Stomach (tissue), 9 donors: ENCODE measurements around the gene PLPP7. TPM values are rescaled to one million over a fixed set of nuclear protein-coding genes. Genes with fewer than 3 reads are reported as not detected.

ENCODE experiments used
- DNase-seq, 2 donors: peaks; one replicate each; pipeline versions ENCODE4 v3.0.0 to v3.0.0-alpha.2; 2013 to 2019
- H3K27ac ChIP-seq, 5 donors: fragments of 200-600 bp in 4 of 5; sonication (generic) in 4 of 5; one replicate each; pipeline ENCODE4 v1.5.1; 2013 to 2019; ENCODE audit warnings: mild to moderate bottlenecking in 1 of 5, moderate library complexity in 1 of 5
- H3K27me3 ChIP-seq, 3 donors: fragments of 200-600 bp; sonication (generic); one replicate each; pipeline ENCODE4 v1.5.1; 2017 to 2019; ENCODE audit warnings: mixed run types in 1 of 3
- H3K36me3 ChIP-seq, 4 donors: fragments of 200-600 bp; sonication (generic); 1 replicate in 3 of 4; 2 replicates in 1 of 4; pipeline ENCODE4 v1.5.1; 2016 to 2019
- H3K4me1 ChIP-seq, 4 donors: fragments of 200-600 bp; sonication (generic); one replicate each; pipeline ENCODE4 v1.5.1; 2016 to 2019
- H3K4me3 ChIP-seq, 4 donors: fragments of 200-600 bp; sonication (generic) in 3 of 4; one replicate each; pipeline ENCODE4 v1.5.1; 2016 to 2019; ENCODE audit warnings: mild to moderate bottlenecking in 1 of 4
- H3K9me3 ChIP-seq, 4 donors: fragments of 200-600 bp; sonication (generic); one replicate each; pipeline ENCODE4 v1.5.1; 2016 to 2019
- CTCF ChIP-seq, 7 experiments: fragments of 450-650 bp in 4 of 7; fragments of 200-600 bp in 3 of 7; sonication (generic) in 3 of 7; IDR thresholded peaks; one replicate each; pipeline ENCODE4 v1.5.1; 2016 to 2019; ENCODE audit warnings: antibody characterized with exemption in 7 of 7, control low read depth in 2 of 7, mild to moderate bottlenecking in 1 of 7
- EP300 ChIP-seq: sonication (generic); formaldehyde crosslinking; IDR thresholded peaks from one replicate; pipeline ENCODE4 v1.6.1; 2017; ENCODE audit warnings: antibody characterized with exemption
- POLR2A ChIP-seq, 4 donors: fragments of 450-650 bp; IDR thresholded peaks; one replicate each; pipeline ENCODE4 v1.6.1; 2016; ENCODE audit warnings: antibody characterized with exemption in 4 of 4, control low read depth in 2 of 4, mild to moderate bottlenecking in 1 of 4, moderate library complexity in 1 of 4
- POLR2AphosphoS5 ChIP-seq, 3 donors: sonication (generic); formaldehyde crosslinking; IDR thresholded peaks; one replicate each; pipeline ENCODE4 v1.6.1; 2016; ENCODE audit warnings: antibody characterized with exemption in 3 of 3
- WGBS, 5 donors: extraction: QIAGEN DNeasy Blood & Tissue Kit in 3 of 5; methylation state at CpG; one replicate each; pipeline versions ENCODE4 v1.1.5 to v1.1.7; 2013 to 2018; 5-methylcytosine and 5-hydroxymethylcytosine counted together
- intact Hi-C: fragments of 100-400 bp; cut with DNase I; formaldehyde crosslinking; loops from one replicate; pipeline ENCODE4 v1.15.1; 2023; ENCODE audit warnings: low total_unique reads
- polyA plus RNA-seq, 3 donors: library from polyadenylated mRNA; stranded (reverse); fragments of 200-250 nt; gene quantifications; one replicate each; pipeline ENCODE4 v1.2.3, GENCODE V29; 2013
- total RNA-seq, 5 donors: library from RNA; depleted of rRNA; stranded (reverse); fragments of >200 nt; gene quantifications; one replicate each; pipeline versions ENCODE4 v1.1.0 to v1.2.3, GENCODE V29; 2014 to 2016
- donor health status: healthy with polysubstance abuse.
- donor health status: Bipolar disorder and iron deficiency.
- donor health status: healthy.

Gene PLPP7
- total and polyA plus RNA-seq, 8 donors, result 0.29 to 1.8 (median 1.6) TPM; not detected in 1

GRCh38 chr9:131257266-131258025, 32.1 kb upstream of the PLPP7 start:
- intact Hi-C loops, result no loop called here

GRCh38 chr9:131258186-131258585, 31.3 kb upstream of the PLPP7 start:
- Histone ChIP-seq H3K9me3 (no peaks in the 10 kb centered on the region), H3K36me3 (peaks cover 13 to 30% (median 20%) of the 10 kb centered on the region in 4 donors), H3K4me1 (peaks cover 4 to 47% (median 7%) of the 10 kb centered on the region in 4 donors), H3K4me3 (no peak overlapping the region), H3K27me3 (peaks cover 0 to 15% (median 0%) of the 10 kb centered on the region in 3 donors), H3K27ac (peak overlapping the region in 1 of 5 donors; percentile 14)
- no peak for DNase-seq
- TF ChIP-seq POLR2AphosphoS5 (IDR thresholded peaks at IDR 0.05), result no peak
- TF ChIP-seq POLR2A (IDR thresholded peaks at IDR 0.05), result no peak
- TF ChIP-seq EP300, result no peak
- no peak for TF ChIP-seq CTCF (IDR thresholded peaks at IDR 0.05)
- intact Hi-C loops, result no loop called here
- WGBS, 5 donors, result 64 to 78% (median 73%) methylated on average over 15 of the region's 15 CpGs

More at GRCh38 chr9:131257266-131258025, 32.1 kb upstream of the PLPP7 start:
- Histone ChIP-seq H3K27ac (peak overlapping the region in 2 of 5 donors; percentile 83 to 85), H3K9me3 (no peaks in the 10 kb centered on the region), H3K27me3 (peaks cover 0 to 15% (median 0%) of the 10 kb centered on the region in 3 donors), H3K36me3 (peaks cover 13 to 30% (median 20%) of the 10 kb centered on the region in 4 donors), H3K4me3 (no peak overlapping the region), H3K4me1 (peaks cover 4 to 40% (median 6%) of the 10 kb centered on the region in 4 donors)
- 86 to 92% (median 88%) methylated on average over 14 to 15 of the region's 15 CpGs for WGBS, 5 donors
- no peak for TF ChIP-seq EP300
- TF ChIP-seq POLR2AphosphoS5 (IDR thresholded peaks at IDR 0.05), result no peak
- no peak for TF ChIP-seq POLR2A (IDR thresholded peaks at IDR 0.05)
- no peak for TF ChIP-seq CTCF (IDR thresholded peaks at IDR 0.05)
- DNase-seq, result no peak

- Histone ChIP-seq H3K4me3 (no peak overlapping the region), H3K27me3 (peaks cover 0 to 15% (median 0%) of the 10 kb centered on the region in 3 donors), H3K4me1 (peaks cover 4 to 52% (median 7%) of the 10 kb centered on the region in 4 donors), H3K27ac (no peak overlapping the region), H3K36me3 (peaks cover 13 to 30% (median 20%) of the 10 kb centered on the region in 4 donors), H3K9me3 (no peaks in the 10 kb centered on the region)
- WGBS, 5 donors, result 71 to 80% (median 78%) methylated on average over 23 to 25 of the region's 25 CpGs
- intact Hi-C loops, result no loop called here
- no peak for TF ChIP-seq POLR2AphosphoS5 (IDR thresholded peaks at IDR 0.05)
- TF ChIP-seq CTCF (IDR thresholded peaks at IDR 0.05), result no peak
- TF ChIP-seq POLR2A (IDR thresholded peaks at IDR 0.05), result no peak
- TF ChIP-seq EP300, result no peak
- no peak for DNase-seq
Observed at GRCh38 chr9:131258698-131259431, 30.7 kb upstream of the PLPP7 start.

- Histone ChIP-seq H3K27me3 (peaks cover 0 to 15% (median 0%) of the 10 kb centered on the region in 3 donors), H3K9me3 (no peaks in the 10 kb centered on the region), H3K27ac (no peak overlapping the region), H3K4me1 (peaks cover 4 to 52% (median 7%) of the 10 kb centered on the region in 4 donors), H3K36me3 (peaks cover 13 to 30% (median 20%) of the 10 kb centered on the region in 4 donors), H3K4me3 (no peak overlapping the region)
- WGBS, 5 donors, result 80 to 92% (median 90%) methylated on average over 12 of the region's 12 CpGs
- no peak for TF ChIP-seq CTCF (IDR thresholded peaks at IDR 0.05)
- intact Hi-C loops, result no loop called here
- DNase-seq, result no peak
Observed at GRCh38 chr9:131259432-131259898, 30.1 kb upstream of the PLPP7 start.
